Posterior cingulate gyrus (tissue), 11 donors: Measurements from ENCODE around the gene GNPNAT1.

Experiments used
- DNase-seq, 10 donors: peaks; one replicate each; pipeline versions ENCODE4 v3.0.0 to v3.0.0-alpha.2; 2020 to 2021; ENCODE audit warnings: mixed read lengths in 3 of 10
- intact Hi-C: fragments of 100-400 bp; cut with DNase I; formaldehyde crosslinking; loops from one replicate; pipeline ENCODE4 v1.15.1; 2023

GNPNAT1 gene

DNA sequence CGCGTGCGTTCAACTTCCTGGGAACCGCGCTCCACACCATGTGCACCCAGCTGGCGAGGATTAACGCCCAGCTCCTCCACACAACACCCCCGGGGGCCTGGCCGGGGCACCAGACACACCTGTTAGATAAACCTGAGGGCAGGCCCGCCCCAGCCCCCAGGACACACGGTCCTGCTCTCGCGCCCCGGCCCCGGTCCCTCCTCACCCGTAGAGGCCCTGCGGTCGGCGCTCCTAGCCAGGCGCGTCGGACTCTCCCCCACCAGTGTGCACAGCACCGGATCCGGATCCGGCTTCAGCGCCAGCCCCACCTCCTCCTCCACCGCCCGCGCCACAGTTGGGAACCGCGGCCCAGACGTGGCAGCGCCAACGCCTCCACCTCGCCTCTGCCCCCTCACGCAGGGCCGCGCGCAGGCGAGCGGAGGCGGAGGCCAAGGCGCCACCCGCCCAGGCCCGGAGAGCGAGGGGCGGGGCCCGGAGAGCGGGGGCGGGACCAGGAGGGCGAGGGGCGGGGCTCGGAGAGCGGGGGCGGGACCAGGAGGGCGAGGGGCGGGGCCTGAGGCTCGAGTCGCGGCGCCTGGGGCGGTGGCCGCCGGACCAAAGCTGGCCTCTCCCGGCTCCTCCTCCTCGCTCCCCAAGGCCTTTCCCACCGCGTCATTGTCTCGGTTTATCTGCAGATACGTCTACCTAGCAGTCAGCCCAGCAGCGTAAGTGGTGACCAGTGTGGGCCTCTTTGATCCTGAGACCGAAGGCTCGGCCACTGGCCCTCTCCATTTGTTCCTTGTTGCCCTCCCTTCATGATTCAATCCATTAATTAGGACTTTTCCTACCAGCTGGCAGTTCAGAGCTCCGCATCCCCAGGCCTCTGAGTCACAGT lies at the start of gene GNPNAT1:
GNPNAT1 (minus strand) TSS at position 385 of the 874 bp plus-strand sequence. CDS start 6,957 bp downstream, outside the sequence.
- peak; percentile 65 to 97 (median 76) for DNase-seq

GRCh38 chr14:52840877-52841276 lies 49.5 kb upstream of the GNPNAT1 start:
- intact Hi-C loops: no loop called here
- DNase-seq: peak in 4 of 10 donors; percentile 13 to 76 (median 28)

More for the DNA sequence above, at the start of gene GNPNAT1:
- intact Hi-C loops: loop anchor here (5.0 to 10.0 kb wide), 2 partner anchors 59 to 237 kb away; partner anchors contain the start of genes GPR137C, STYX and TXNDC16

DNA sequence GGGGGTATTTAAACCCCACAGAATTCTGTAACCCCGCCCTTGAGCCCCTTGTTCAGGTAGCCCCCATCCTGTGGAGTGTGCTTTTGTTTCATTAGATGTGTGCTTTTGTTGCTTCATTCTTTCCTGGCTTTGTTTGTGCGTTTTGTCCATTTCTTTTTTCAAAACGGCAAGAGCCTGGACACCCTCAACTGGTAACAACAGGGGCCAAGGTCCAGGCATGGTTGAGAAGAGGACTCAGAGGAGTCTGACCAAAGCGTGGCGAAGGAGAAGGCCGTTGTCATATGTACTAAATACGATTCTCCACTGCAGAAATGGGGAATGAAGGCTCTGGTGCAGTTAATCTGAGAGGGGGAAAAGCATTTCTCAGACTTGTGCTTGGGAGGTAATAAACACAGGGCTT lies 46.0 kb upstream of the GNPNAT1 start:
- intact Hi-C loops: no loop called here
- no peak for DNase-seq

DNA sequence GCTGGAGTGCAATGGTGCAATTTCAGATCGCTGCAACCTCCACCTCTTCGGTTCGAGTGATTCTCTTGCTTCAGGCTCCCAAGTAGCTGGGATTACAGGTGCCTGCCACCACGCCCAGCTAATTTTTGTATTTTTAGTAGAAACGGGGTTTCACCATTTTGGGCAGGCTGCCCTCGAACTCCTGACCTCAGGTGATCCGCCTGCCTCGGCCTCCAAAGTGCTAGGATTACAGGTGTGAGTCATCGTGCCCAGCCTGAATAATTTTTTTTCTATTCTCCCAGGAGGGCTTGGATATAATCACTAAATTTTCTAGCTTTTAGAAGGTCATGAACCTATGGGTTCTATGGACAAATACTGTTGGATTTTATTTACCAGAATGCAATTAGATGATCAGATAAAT lies 44.7 kb upstream of the GNPNAT1 start:
- DNase-seq: no peak
- intact Hi-C loops: no loop called here

GRCh38 chr14:52835122-52835903 lies 43.9 kb upstream of the GNPNAT1 start:
- intact Hi-C loops: no loop called here
- DNase-seq: peak in 3 of 10 donors; percentile 15 to 85 (median 77)

DNA sequence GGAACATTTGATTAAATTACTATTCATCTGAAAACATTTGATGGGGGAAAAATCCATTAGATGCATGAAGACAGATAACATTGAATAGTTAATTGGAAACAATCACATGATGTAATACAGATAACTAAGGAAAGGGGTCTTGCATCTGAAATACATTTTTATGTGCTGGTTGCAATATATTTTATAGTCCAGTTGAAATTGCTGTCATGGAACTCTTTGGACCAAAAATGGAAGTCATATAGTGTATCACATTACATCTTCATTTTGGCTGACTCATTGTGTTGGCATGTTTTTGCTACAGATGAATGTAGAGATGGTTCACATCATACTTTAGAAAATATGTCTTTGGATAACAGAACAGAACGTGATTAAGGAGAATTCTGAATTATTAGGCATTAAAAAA lies 43.0 kb upstream of the GNPNAT1 start:
- no peak for DNase-seq
- intact Hi-C loops: no loop called here

GRCh38 chr14:52833891-52834290 lies 42.5 kb upstream of the GNPNAT1 start:
- intact Hi-C loops: no loop called here
- DNase-seq: no peak

DNA sequence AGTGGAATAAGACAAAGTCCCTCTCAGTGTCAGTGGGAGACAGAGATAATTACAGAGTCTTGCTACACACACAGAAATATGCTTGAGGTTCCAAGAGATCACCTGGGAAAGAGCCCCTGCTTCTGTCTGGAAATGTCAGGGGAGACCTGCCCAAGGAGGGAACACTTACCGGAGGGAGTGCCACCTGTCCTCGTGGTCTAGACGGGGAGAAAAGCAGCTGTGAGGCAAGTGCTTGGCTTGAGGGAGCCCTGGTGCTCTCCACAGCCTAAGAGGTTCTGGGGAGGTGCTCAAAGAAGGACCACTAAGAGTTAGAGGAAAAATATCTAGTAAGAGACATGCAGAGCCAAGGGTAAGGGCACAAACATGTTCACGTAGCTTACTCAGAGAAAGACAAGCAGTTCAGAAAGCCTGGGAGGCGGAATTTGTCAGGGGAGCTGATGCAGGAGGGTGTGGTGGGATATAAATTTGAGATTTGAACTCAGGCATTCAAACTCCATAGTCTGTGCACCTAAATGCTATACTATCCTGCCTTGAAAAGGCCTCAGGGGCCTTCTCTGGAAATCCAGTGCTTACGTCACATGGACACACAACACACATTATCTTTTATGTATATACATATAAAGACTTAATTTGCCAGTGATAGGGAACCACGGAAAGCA lies 38.2 kb upstream of the GNPNAT1 start:
- intact Hi-C loops: no loop called here
- no peak for DNase-seq

DNA sequence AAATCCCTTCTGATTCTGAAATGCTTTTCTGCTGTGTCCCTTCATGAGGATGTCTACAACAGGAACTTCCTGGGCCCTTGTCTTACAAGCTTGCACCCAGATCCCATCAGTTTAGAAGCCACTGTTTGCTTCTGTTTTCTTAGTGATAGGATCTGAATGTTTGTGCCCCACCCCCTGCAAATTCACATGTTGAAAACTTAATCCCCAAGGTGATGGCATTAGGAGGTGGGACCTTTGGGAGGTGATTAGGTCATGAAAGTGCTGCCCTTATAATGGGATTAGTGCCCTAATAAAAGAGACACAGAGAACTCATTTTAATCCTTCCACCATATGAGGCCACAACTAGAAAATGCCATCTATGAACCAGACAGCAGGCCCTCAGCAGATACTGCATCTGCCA lies 36.0 kb upstream of the GNPNAT1 start:
- no peak for DNase-seq
- intact Hi-C loops: no loop called here

- no peak for DNase-seq
- intact Hi-C loops: no loop called here
Observed at GRCh38 chr14:52825085-52825484, 33.7 kb upstream of the GNPNAT1 start.

GRCh38 chr14:52824462-52824861 lies 33.1 kb upstream of the GNPNAT1 start:
- intact Hi-C loops: loop anchor here (5.0 kb wide), 1 partner anchor 138 kb away; no protein-coding TSS in a partner anchor
- DNase-seq: no peak

GRCh38 chr14:52821805-52822250 lies 30.4 kb upstream of the GNPNAT1 start:
- intact Hi-C loops: loop anchor here (2.0 to 5.0 kb wide), 2 partner anchors 140 to 485 kb away; no protein-coding TSS in a partner anchor
- DNase-seq: no peak

GRCh38 chr14:52808101-52808500 lies 16.7 kb upstream of the GNPNAT1 start:
- intact Hi-C loops: no loop called here
- DNase-seq: no peak

DNA sequence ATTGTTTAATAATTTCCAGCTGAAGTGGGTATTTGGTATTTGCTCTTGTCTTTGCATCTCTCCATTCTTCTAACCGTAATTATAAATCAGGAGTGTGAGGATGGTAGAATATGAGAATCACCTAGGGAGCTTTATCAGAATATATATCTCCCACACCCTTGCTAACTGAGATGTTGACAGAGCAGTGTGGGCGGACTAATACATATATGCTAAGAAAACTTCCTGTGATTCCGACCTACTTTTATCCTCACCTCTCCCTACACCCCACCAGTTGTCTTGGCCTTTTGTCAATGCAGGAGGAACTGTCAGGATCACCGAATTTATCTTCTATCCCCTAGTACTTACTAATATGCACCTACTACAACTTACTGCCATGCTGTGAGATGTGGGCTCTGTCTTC lies 14.7 kb upstream of the GNPNAT1 start:
- intact Hi-C loops: no loop called here
- DNase-seq: no peak

GRCh38 chr14:52802597-52802996 lies 11.2 kb upstream of the GNPNAT1 start:
- intact Hi-C loops: no loop called here
- DNase-seq: no peak

DNA sequence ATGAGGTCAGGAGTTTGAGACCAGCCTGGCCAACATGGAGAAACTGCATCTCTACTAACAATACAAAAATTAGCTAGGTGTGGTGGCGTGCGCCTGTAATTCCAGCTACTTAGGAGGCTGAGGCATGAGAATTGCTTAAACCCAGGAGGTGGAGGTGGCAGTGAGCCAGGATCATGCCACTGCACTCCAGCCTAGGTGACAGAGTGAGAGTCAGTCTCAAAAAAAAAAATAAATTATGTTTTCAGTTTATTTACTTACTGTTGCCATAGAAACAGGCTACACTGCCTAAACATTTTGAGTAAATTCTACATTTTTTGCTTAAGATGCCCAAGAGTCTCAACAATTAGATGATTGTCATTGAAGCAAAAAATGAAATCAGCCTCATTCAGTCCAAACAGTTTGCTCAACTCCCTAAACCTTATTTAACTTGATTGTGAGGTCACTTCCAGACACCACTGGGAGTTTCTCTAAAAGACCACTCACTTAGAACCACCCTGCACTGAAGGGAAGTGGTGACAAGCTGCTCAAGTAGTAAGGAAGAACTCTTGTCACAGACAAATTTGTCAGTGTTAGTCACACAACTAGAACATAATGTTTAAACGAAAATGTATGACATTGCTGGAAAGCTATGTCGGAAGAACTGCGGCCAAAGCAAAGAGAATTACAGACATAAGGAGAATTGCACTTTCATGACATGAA lies 9.8 kb upstream of the GNPNAT1 start:
- intact Hi-C loops: no loop called here
- DNase-seq: no peak

DNA sequence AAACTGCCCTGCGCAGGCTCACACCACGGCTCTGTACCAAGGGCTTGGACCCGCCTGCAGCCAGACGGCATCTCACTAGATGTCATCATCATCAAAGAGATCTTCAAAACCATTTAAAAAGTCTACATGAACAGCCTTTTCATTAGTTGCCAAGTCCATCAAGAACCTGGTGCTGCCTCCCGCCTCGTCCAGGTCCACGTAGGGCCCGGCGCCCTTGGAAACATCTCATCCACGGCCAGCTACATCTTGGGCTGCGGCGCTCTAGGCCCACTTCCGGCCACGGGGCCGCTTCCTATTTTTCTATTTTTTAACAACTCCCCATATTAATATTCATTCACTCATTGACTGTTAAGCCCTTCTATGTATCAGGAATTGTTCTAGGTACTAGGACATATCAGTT lies 7.4 kb upstream of the GNPNAT1 start:
- DNase-seq: no peak
- intact Hi-C loops: loop anchor here (10.0 kb wide), 1 partner anchor 244 kb away; the partner anchor contains the start of genes GPR137C and TXNDC16

DNA sequence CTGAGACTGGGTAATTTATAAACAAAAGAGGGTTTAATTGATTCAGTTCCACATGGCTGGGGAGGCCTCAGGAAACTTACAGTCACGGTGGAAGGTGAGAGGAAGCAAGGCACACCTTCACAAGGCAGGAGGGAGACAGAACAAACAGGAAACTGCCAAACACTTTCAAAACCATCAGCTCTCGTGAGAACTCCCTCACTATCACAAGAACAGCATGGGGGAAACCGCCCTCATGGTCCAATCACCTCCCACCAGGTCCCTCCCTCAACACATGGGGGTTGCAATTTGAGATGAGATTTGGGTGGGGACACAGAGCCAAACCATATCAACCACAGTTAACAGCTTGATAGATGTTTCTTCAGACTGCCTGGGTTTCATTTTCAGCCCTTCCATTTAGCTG lies 6.2 kb upstream of the GNPNAT1 start:
- DNase-seq: no peak
- intact Hi-C loops: loop anchor here (10.0 kb wide), 1 partner anchor 243 kb away; the partner anchor contains the start of genes GPR137C and TXNDC16

GRCh38 chr14:52793061-52793460 lies 1.7 kb upstream of the GNPNAT1 start:
- intact Hi-C loops: loop anchor here (5.0 to 10.0 kb wide), 2 partner anchors 61 to 238 kb away; partner anchors contain the start of genes GPR137C, STYX and TXNDC16
- no peak for DNase-seq

DNA sequence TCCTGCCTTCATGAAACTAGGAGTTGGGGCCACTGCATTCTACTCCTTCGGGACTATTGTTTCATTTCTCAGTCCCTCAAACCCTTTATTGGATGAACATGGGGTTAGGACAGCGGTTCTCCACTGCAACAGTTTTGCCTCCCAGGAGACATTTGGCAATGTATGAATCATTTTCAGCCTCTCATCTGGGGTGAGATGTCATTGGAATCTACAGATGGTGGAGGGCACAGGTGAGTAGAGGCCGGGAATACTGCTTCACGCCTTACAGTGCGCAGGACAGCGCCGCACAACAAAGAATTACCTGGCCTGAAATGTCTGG lies 649 bp upstream of the GNPNAT1 start:
- intact Hi-C loops: loop anchor here (5.0 to 10.0 kb wide), 2 partner anchors 60 to 237 kb away; partner anchors contain the start of genes GPR137C, STYX and TXNDC16
- no peak for DNase-seq
